ENCODE data around the gene RAPGEF1. TPM values are rescaled to one million over a fixed set of nuclear protein-coding genes. Genes with fewer than 3 reads are reported as not detected.

RAPGEF1 gene
- total and polyA plus RNA-seq, 12 donors = 14.5 to 136 (median 49.1) TPM

- H3K27ac ChIP-seq = peak overlapping the region in 3 of 5 donors; percentile 49 to 72 (median 50)
- H3K4me3 ChIP-seq = no peak overlapping the region
- no peaks in the 10 kb centered on the region for H3K36me3 ChIP-seq (replicated peaks in 1 of 2)
- no peaks in the 10 kb centered on the region for H3K9me3 ChIP-seq (replicated peaks in 1 of 3)
- intact Hi-C loops (cut with DNase I) = no loop called here
- H3K4me1 ChIP-seq (replicated peaks in 1 of 2) = peaks cover 0 to 26% of the 10 kb centered on the region in 2 donors
- 79 to 86% (median 83%) methylated on average over 9 of the region's 9 CpGs for WGBS, 4 donors
- no peak for DNase-seq
- H3K27me3 ChIP-seq = no peaks in the 10 kb centered on the region
- TF ChIP-seq CTCF (IDR thresholded peaks at IDR 0.05) = no peak
Observed at GRCh38 chr9:131714821-131715220, 25.1 kb downstream of the RAPGEF1 start.

GRCh38 chr9:131714161-131714646 is 25.7 kb downstream of the RAPGEF1 start:
- H3K27ac ChIP-seq = peak overlapping the region in 4 of 5 donors; percentile 15 to 56 (median 50)
- peak in 2 of 7 donors; percentile 38 to 67 for DNase-seq
- TF ChIP-seq CTCF (IDR thresholded peaks at IDR 0.05) (no peak), POLR2A (IDR thresholded peaks at IDR 0.05) (no peak)
- peaks cover 0 to 26% of the 10 kb centered on the region in 2 donors for H3K4me1 ChIP-seq (replicated peaks in 1 of 2)
- H3K9me3 ChIP-seq (replicated peaks in 1 of 3) = no peaks in the 10 kb centered on the region
- intact Hi-C loops (cut with DNase I) = no loop called here
- no peaks in the 10 kb centered on the region for H3K27me3 ChIP-seq
- 71 to 78% (median 73%) methylated on average over 10 of the region's 10 CpGs for WGBS, 4 donors
- H3K4me3 ChIP-seq = no peak overlapping the region
- H3K36me3 ChIP-seq (replicated peaks in 1 of 2) = no peaks in the 10 kb centered on the region

- intact Hi-C loops (cut with DNase I) = no loop called here
- Histone ChIP-seq H3K4me3 (no peak overlapping the region), H3K9me3 (replicated peaks in 1 of 3) (no peaks in the 10 kb centered on the region), H3K27ac (peak overlapping the region in 2 of 5 donors; percentile 44 to 50), H3K27me3 (no peaks in the 10 kb centered on the region), H3K36me3 (replicated peaks in 1 of 2) (no peaks in the 10 kb centered on the region), H3K4me1 (replicated peaks in 1 of 2) (peaks cover 9 to 29% of the 10 kb centered on the region in 2 donors)
- WGBS, 4 donors = 86 to 91% (median 87%) methylated on average over 8 of the region's 8 CpGs
- no peak for TF ChIP-seq CTCF (IDR thresholded peaks at IDR 0.05)
- TF ChIP-seq POLR2A (IDR thresholded peaks at IDR 0.05) = no peak
- peak in 1 of 7 donors; percentile 1 for DNase-seq
Observed at GRCh38 chr9:131713016-131713415, 26.9 kb downstream of the RAPGEF1 start.

- TF ChIP-seq POLR2A (IDR thresholded peaks at IDR 0.05) (no peak), CTCF (IDR thresholded peaks at IDR 0.05) (no peak)
- Histone ChIP-seq H3K9me3 (replicated peaks in 1 of 3) (no peaks in the 10 kb centered on the region), H3K27ac (peak overlapping the region in 1 of 5 donors; percentile 3), H3K36me3 (replicated peaks in 1 of 2) (no peaks in the 10 kb centered on the region), H3K4me3 (no peak overlapping the region), H3K4me1 (replicated peaks in 1 of 2) (peaks cover 17 to 37% of the 10 kb centered on the region in 2 donors), H3K27me3 (no peaks in the 10 kb centered on the region)
- 91 to 92% (median 91%) methylated on average over 10 of the region's 10 CpGs for WGBS, 4 donors
- intact Hi-C loops (cut with DNase I) = no loop called here
- peak in 1 of 7 donors; percentile 4 for DNase-seq
Observed at GRCh38 chr9:131712151-131712716, 27.6 kb downstream of the RAPGEF1 start.
